ENCODE results near the gene CAMK2N1.

CAMK2N1 gene

DNA sequence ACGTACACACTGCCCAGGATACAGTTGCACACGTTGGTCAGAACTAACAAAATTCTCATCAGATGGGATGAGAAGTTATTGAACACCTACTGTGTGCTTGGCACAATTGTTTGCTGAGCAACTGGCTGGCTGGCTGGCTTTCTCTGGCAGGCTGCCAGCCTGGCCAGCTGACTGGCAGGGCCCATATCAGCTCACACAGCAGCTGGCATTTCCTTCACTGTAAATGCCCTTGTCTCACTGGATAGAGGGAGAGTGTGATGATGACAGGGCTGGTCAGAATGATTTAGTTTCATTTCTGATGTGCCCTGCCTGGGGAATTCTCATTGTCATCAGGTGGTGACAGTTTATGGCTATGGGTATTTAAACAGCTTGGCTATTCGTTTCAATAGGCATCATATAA lies 15.8 kb downstream of the CAMK2N1 start:
- H3K27me3 ChIP-seq (ENCODE audit: insufficient read depth, low read length) = peaks cover 14% of the 10 kb centered on the region
- H3K36me3 ChIP-seq (ENCODE audit: insufficient read depth, low read length) = no peaks in the 10 kb centered on the region
- H3K4me1 ChIP-seq (ENCODE audit: insufficient read depth, low read length) = no peaks in the 10 kb centered on the region
- no peaks in the 10 kb centered on the region for H3K9me3 ChIP-seq (ENCODE audit: low read length)
- H2AFZ ChIP-seq (ENCODE audit: low read depth, low read length) = no peak overlapping the region
- H3K4me3 ChIP-seq (ENCODE audit: low read length) = no peak overlapping the region

DNA sequence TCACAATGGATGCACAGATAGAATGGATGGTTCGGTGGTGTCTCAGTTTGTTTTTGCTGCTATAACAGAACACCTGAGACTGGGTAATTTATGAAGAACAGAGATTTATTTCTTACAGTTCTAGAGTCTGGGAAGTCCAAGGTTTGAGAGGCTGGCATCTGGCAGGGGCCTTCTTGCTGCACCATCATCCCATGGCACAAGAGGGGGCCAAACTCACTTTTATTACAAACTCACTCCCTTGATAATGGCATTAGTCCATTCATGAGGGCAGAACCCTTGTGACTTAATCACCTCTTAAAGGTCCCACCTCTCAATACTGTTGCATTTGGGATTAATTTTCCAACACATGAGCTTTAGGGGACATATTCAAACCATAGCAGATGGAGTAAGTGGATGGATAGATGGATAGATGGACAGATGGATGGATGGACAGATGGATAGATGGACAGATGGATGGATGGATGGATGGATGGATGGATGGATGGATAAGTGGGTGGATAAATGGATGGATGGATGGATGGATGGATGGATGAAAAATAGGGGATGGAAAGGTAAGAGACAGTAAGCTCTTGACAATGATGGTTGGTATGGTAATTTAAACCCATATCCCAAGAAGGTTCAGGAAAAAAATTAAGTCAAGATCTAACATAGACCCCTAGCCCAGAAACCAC lies 16.5 kb downstream of the CAMK2N1 start:
- Histone ChIP-seq H3K4me1 (ENCODE audit: insufficient read depth, low read length) (no peaks in the 10 kb centered on the region), H3K36me3 (ENCODE audit: insufficient read depth, low read length) (no peaks in the 10 kb centered on the region), H2AFZ (ENCODE audit: low read depth, low read length) (no peak overlapping the region), H3K27me3 (ENCODE audit: insufficient read depth, low read length) (peaks cover 19% of the 10 kb centered on the region), H3K4me3 (ENCODE audit: low read length) (no peak overlapping the region), H3K9me3 (ENCODE audit: low read length) (no peaks in the 10 kb centered on the region)

DNA sequence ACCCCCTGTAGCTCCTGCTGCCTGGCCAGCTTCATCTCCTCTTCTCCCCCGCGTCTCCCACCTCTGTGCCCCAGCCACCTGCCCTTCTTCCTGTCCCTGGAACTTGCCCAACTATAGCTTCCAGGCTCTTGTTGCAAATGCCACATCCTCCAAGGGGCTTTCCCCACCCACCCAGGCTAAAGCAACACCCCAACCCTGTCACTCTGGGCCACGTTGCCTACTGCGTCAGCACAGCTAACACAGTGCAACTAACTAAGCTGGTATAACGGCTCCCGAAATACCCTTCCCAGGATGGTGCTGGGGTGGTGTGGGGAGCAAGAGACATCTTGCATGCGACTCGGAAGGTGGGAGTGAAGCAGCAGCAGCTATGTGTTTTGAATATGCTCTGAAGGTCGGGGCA lies 19.7 kb downstream of the CAMK2N1 start:
- Histone ChIP-seq H3K36me3 (ENCODE audit: insufficient read depth, low read length) (no peaks in the 10 kb centered on the region), H3K9me3 (ENCODE audit: low read length) (no peaks in the 10 kb centered on the region), H3K4me1 (ENCODE audit: insufficient read depth, low read length) (no peaks in the 10 kb centered on the region), H3K4me3 (ENCODE audit: low read length) (no peak overlapping the region), H2AFZ (ENCODE audit: low read depth, low read length) (no peak overlapping the region), H3K27me3 (ENCODE audit: insufficient read depth, low read length) (peaks cover 16% of the 10 kb centered on the region)

DNA sequence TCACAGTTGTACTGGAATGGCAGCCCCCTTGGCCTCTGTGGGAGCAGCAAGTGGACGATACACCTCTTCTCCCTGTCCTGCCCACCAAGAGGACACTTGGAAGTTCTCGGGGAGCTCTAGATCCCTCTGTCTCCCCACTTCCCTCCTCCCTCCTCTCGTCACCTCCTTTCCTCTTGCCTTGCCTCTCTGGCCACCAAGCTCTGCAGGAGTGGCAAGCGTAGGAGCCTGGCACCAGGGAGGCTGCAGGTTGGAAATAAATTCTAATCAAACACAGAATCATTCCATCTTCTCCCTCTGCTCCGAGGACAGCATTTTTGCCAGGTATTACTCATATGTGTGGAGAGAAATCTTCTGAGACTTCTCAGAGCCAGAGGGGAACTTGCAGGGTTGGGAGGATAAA lies 20.8 kb downstream of the CAMK2N1 start:
- Histone ChIP-seq H3K36me3 (ENCODE audit: insufficient read depth, low read length) (no peaks in the 10 kb centered on the region), H3K9me3 (ENCODE audit: low read length) (no peaks in the 10 kb centered on the region), H2AFZ (ENCODE audit: low read depth, low read length) (no peak overlapping the region), H3K4me1 (ENCODE audit: insufficient read depth, low read length) (no peaks in the 10 kb centered on the region), H3K4me3 (ENCODE audit: low read length) (no peak overlapping the region), H3K27me3 (ENCODE audit: insufficient read depth, low read length) (peaks cover 16% of the 10 kb centered on the region)

DNA sequence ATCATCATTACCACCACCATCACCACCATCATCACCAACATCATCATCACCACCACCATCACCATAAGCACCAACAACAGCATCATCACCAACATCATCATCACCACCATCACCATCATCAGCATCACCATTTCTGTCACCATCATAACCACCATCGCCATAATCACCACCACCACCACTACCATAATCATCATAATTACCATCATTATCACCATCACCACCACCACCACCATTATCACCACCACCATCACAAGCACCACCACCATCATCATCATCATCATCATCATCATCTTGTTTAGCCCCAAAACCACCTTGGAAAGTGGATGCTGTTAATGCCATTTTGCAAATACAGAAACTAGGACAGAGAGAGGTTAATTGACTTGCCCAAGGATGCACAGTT lies 22.5 kb downstream of the CAMK2N1 start:
- H3K4me1 ChIP-seq (ENCODE audit: insufficient read depth, low read length) = no peaks in the 10 kb centered on the region
- H2AFZ ChIP-seq (ENCODE audit: low read depth, low read length) = no peak overlapping the region
- H3K4me3 ChIP-seq (ENCODE audit: low read length) = no peak overlapping the region
- no peaks in the 10 kb centered on the region for H3K36me3 ChIP-seq (ENCODE audit: insufficient read depth, low read length)
- no peaks in the 10 kb centered on the region for H3K9me3 ChIP-seq (ENCODE audit: low read length)
- peaks cover 21% of the 10 kb centered on the region for H3K27me3 ChIP-seq (ENCODE audit: insufficient read depth, low read length)

DNA sequence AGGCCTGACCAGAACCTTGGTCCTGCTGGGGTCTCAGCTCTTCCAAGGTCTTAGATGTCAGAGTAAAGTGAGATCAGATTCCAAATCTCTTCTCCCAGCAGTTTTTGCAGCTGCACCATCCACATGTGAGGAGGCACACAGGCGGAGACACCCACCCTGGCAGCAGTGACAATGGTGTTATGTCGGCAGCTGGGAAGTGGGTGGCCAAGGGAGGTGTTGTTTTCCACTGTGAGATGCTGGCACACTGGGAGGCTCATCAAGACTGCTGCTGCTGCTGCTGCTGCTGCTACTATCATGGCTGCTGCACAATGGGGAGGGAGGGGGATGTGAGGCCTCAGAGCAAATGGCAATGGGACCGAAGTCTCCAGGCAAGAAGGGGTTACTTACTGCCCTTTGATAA lies 23.6 kb downstream of the CAMK2N1 start:
- Histone ChIP-seq H3K36me3 (ENCODE audit: insufficient read depth, low read length) (no peaks in the 10 kb centered on the region), H3K27me3 (ENCODE audit: insufficient read depth, low read length) (peaks cover 17% of the 10 kb centered on the region), H3K4me3 (ENCODE audit: low read length) (no peak overlapping the region), H3K4me1 (ENCODE audit: insufficient read depth, low read length) (no peaks in the 10 kb centered on the region), H3K9me3 (ENCODE audit: low read length) (no peaks in the 10 kb centered on the region), H2AFZ (ENCODE audit: low read depth, low read length) (no peak overlapping the region)

DNA sequence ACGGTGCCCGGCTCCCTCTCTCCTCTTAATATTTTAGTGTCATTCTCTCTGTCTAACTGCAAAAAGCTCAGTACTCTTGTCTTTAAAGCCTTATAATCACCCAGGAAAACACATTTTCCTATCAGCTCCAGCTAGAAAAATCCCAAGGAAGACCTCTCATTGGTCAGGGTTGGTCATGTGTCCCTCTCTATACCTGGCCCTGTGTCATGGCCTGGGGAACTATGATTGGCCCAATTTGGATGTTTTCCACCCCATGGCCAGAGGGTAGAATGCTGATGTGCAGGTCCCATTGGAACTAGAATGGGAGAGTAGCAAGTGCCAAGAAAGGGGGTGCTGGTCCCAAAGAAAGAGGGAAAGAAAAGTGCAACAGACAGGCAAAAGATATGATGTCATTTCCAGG lies 27.3 kb downstream of the CAMK2N1 start:
- Histone ChIP-seq H3K9me3 (ENCODE audit: low read length) (no peaks in the 10 kb centered on the region), H3K27me3 (ENCODE audit: insufficient read depth, low read length) (peaks cover 5% of the 10 kb centered on the region), H3K4me1 (ENCODE audit: insufficient read depth, low read length) (no peaks in the 10 kb centered on the region), H2AFZ (ENCODE audit: low read depth, low read length) (no peak overlapping the region), H3K4me3 (ENCODE audit: low read length) (no peak overlapping the region), H3K36me3 (ENCODE audit: insufficient read depth, low read length) (no peaks in the 10 kb centered on the region)

DNA sequence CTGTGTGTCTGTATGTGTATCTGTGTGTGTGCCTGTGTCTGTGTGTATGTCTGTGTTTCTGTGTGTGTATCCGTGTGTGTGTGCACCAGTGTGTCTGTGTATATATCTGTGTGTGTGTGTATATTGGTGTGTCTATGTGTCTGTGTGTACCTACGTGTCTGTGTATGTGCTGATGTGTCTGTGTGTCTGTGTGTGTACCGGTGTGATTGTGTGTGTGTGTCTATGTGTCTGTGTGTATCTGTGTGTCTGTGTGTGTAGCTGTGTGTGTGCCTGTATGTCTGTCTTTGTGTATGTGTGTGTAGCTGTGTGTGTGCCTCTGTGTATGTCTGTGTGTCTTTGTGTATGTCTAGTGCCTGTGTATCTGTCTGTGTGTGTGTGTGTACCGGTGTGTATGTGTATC lies 32.0 kb downstream of the CAMK2N1 start:
- H3K36me3 ChIP-seq (ENCODE audit: insufficient read depth, low read length) = no peaks in the 10 kb centered on the region
- H3K9me3 ChIP-seq (ENCODE audit: low read length) = no peaks in the 10 kb centered on the region
- no peak overlapping the region for H3K4me3 ChIP-seq (ENCODE audit: low read length)
- H3K4me1 ChIP-seq (ENCODE audit: insufficient read depth, low read length) = peaks cover 5% of the 10 kb centered on the region
- H3K27me3 ChIP-seq (ENCODE audit: insufficient read depth, low read length) = peaks cover under 1% of the 10 kb centered on the region
- H2AFZ ChIP-seq (ENCODE audit: low read depth, low read length) = no peak overlapping the region

DNA sequence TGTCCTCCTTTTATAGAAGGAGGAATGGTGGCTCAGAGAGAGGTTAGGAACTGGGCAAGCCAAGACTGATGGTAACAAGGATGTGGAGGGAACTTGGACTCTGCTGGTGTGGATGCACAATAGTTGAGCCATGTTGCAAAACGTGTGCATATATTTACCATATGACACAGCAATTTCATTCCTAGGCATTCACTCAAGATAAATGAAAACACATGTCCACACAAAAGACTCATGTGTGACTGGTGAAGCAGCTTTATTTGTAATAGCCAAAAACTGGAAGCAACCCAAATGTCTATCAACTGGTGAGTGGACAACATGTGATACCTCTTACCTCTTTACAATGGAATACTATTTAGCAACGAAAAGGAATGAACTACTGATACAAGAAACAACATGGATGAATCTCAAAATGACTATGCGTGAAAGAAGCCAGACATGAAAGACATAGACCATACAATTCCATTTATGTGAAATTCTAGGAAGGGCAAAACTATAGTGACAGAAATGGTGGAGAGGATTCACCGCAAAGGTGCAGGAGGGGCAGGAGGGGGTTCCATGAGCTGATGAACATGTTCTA lies 36.2 kb downstream of the CAMK2N1 start:
- Histone ChIP-seq H3K27me3 (ENCODE audit: insufficient read depth, low read length) (no peaks in the 10 kb centered on the region), H3K36me3 (ENCODE audit: insufficient read depth, low read length) (no peaks in the 10 kb centered on the region), H3K4me3 (ENCODE audit: low read length) (no peak overlapping the region), H2AFZ (ENCODE audit: low read depth, low read length) (no peak overlapping the region), H3K9me3 (ENCODE audit: low read length) (no peaks in the 10 kb centered on the region), H3K4me1 (ENCODE audit: insufficient read depth, low read length) (peaks cover 18% of the 10 kb centered on the region)

DNA sequence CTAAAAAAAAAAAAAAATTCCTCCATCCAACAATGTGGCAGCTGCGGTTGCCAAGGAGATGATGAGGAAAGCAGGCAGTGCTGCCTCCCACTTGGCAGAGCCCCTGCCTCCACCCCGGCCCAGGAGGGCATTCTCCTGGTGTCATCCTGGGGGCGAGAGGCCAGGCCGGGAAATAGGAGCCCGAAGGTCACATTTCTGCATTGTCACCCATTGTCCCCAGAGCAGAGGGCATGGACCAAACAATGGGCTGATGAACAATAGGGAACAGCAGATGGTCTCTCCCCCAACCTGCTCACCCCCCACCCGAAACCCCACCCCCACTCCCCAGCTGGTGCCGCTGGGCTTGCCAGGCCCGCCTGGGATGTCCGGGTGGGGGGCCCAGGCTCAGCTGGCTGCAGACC lies 37.3 kb downstream of the CAMK2N1 start:
- Histone ChIP-seq H2AFZ (ENCODE audit: low read depth, low read length) (no peak overlapping the region), H3K4me1 (ENCODE audit: insufficient read depth, low read length) (peaks cover 18% of the 10 kb centered on the region), H3K36me3 (ENCODE audit: insufficient read depth, low read length) (no peaks in the 10 kb centered on the region), H3K4me3 (ENCODE audit: low read length) (no peak overlapping the region), H3K9me3 (ENCODE audit: low read length) (no peaks in the 10 kb centered on the region), H3K27me3 (ENCODE audit: insufficient read depth, low read length) (no peaks in the 10 kb centered on the region)

DNA sequence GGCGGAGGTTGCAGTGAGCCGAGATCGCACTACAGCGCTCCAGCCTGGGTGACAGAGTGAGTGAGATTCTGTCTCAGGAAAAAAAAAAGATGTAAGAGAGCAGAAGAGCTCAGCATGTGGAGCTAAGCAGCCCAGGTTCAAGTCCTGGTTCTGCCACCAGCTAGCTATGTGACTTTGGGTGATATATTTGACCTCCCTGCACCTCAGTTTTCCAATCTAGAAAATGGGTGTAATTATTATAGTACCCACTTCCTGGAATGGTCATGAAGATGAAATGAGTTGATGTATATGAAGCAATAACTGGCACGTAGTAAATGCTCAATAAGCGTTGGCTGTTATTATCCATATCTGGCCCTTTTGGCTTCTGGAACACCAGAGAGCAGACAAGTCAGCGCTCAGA lies 38.2 kb downstream of the CAMK2N1 start:
- Histone ChIP-seq H3K36me3 (ENCODE audit: insufficient read depth, low read length) (no peaks in the 10 kb centered on the region), H3K4me1 (ENCODE audit: insufficient read depth, low read length) (peaks cover 18% of the 10 kb centered on the region), H3K9me3 (ENCODE audit: low read length) (no peaks in the 10 kb centered on the region), H2AFZ (ENCODE audit: low read depth, low read length) (no peak overlapping the region), H3K27me3 (ENCODE audit: insufficient read depth, low read length) (no peaks in the 10 kb centered on the region), H3K4me3 (ENCODE audit: low read length) (no peak overlapping the region)

DNA sequence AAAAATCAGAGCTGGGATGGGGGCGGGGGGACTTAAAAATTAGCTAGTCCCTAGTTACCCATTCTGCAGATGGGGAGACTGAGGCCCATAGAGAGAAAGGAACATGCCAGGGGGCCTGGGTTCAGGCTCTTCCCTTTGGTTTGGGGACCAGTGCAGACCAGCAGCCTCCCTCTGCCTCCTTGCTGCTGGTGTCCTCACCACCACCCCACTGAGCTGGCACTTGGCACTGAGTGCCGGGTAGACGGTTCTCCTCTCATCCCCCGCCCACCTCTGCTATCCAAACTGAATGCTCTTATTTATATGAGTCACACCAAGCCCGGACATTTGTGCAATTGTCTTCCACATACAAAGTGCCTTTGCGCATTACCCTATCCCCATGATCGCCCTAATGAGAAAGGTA lies 39.2 kb downstream of the CAMK2N1 start:
- Histone ChIP-seq H3K27me3 (ENCODE audit: insufficient read depth, low read length) (no peaks in the 10 kb centered on the region), H2AFZ (ENCODE audit: low read depth, low read length) (no peak overlapping the region), H3K9me3 (ENCODE audit: low read length) (no peaks in the 10 kb centered on the region), H3K4me1 (ENCODE audit: insufficient read depth, low read length) (peaks cover 18% of the 10 kb centered on the region), H3K4me3 (ENCODE audit: low read length) (no peak overlapping the region), H3K36me3 (ENCODE audit: insufficient read depth, low read length) (no peaks in the 10 kb centered on the region)

DNA sequence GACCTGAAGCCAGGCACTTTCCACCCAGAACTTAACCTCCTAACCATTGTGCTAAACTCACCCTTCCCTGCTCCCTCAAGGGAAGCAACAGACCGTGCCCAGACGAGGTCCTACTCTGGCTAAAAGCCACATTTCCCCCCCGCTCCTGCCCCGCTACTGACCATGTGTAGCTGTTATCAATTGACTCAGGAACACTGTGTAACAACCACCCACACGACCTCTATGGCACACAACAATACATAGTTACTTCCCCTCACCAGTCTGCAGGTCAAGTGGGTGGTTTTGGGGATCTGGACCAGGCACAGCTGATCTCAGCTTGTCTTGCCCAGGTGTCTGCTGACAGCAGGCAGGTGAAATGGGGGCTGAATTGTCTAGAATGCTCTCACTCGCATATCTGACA lies 40.1 kb downstream of the CAMK2N1 start:
- Histone ChIP-seq H2AFZ (ENCODE audit: low read depth, low read length) (no peak overlapping the region), H3K36me3 (ENCODE audit: insufficient read depth, low read length) (no peaks in the 10 kb centered on the region), H3K4me1 (ENCODE audit: insufficient read depth, low read length) (peaks cover 18% of the 10 kb centered on the region), H3K4me3 (ENCODE audit: low read length) (no peak overlapping the region), H3K27me3 (ENCODE audit: insufficient read depth, low read length) (no peaks in the 10 kb centered on the region), H3K9me3 (ENCODE audit: low read length) (no peaks in the 10 kb centered on the region)
